LNCaP clone FGC (cell line): Measurements from ENCODE around the gene GAS5.
"Not testable (repeated sequence)": the region's sequence is repeated elsewhere in the genome, so short reads cannot be mapped to it uniquely, and the experiment has no call there.

Experiments
- DNase-seq: peaks from one replicate; pipeline ENCODE4 v3.0.0-alpha.2; 2011; ENCODE audit warnings: low read depth
- H3K4me3 ChIP-seq: 2 replicates; pipeline ENCODE4 v1.5.1; 2011; ENCODE audit warnings: mild to moderate bottlenecking, low read depth, low read length, control low read depth
- TF ChIP-seq, protein P1 (sequence below): IDR thresholded peaks from 2 replicates; pipeline ENCODE4 v1.5.1; 2012; ENCODE audit warnings: mild to moderate bottlenecking; ENCODE audit not compliant: control insufficient read depth, insufficient read depth; ENCODE audit errors: extremely low read depth

Gene GAS5

DNA sequence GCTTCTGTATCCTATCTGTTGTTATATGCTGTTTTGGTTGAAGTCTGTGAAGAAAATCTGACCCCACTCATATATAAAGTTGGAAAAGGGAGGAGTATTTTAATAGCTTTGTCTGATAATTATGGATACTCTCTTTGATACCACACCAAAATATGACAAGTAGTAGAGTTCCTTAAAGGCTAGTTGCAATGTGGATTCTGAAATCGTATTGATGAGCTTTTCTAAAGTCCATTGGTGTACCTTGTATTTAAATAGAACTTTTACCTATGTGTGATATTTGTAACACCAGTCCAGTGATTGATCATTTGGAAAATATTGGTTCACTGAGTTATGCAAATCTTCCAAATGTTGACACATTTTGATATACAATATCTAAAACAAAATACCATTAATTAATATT lies 7.7 kb downstream of the GAS5 start:
- no peak for DNase-seq
- TF ChIP-seq, protein P1, sequence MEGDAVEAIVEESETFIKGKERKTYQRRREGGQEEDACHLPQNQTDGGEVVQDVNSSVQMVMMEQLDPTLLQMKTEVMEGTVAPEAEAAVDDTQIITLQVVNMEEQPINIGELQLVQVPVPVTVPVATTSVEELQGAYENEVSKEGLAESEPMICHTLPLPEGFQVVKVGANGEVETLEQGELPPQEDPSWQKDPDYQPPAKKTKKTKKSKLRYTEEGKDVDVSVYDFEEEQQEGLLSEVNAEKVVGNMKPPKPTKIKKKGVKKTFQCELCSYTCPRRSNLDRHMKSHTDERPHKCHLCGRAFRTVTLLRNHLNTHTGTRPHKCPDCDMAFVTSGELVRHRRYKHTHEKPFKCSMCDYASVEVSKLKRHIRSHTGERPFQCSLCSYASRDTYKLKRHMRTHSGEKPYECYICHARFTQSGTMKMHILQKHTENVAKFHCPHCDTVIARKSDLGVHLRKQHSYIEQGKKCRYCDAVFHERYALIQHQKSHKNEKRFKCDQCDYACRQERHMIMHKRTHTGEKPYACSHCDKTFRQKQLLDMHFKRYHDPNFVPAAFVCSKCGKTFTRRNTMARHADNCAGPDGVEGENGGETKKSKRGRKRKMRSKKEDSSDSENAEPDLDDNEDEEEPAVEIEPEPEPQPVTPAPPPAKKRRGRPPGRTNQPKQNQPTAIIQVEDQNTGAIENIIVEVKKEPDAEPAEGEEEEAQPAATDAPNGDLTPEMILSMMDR: no peak
- H3K4me3 ChIP-seq: no peak overlapping the region

DNA sequence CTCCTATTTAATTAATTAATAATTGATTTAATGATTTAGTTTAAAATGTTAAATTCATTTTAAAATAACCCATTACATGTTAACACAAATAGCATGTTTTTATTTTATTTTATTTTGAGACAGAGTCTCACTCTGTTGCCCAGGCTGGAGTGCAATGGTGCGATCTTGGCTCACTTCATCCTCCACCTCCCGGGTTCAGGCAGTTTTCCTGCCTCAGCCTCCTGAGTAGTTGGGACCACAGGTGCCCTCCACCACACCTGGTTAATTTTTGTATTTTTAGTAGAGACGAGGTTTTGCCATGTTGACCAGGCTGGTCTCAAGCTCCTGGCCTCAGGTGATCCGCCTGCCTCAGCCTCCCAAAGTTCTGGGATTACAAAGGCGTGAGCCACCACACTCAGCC lies 8.2 kb downstream of the GAS5 start:
- not testable (repeated sequence) for H3K4me3 ChIP-seq

DNA sequence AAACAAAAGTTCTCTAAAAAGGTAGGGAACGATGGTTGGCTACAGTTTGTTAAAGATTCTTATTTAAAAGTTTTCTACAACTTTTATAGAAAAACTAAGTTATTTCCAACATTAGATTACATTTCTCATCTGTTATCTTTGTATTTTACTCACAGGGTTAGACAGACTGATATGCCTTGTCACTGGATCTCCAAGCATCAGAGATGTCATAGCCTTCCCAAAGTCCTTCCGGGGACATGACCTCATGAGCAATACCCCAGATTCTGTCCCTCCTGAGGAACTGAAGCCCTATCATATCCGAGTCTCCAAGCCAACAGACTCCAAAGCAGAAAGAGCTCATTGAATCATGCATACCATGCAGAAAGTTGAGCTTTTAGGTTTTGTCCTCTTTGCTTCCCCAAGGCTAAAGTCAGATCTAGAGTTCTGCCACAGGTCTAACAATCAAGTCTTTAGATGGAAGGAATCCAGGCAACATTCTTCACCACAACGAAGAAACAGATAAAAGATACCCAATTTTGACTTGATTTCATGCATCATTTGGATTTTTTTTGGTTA lies 10.3 kb downstream of the GAS5 start:
- TF ChIP-seq, protein P1: no peak
- H3K4me3 ChIP-seq: no peak overlapping the region
- DNase-seq: no peak

More for the DNA sequence above, 8.2 kb downstream of the GAS5 start:
- DNase-seq: not testable (repeated sequence)

DNA sequence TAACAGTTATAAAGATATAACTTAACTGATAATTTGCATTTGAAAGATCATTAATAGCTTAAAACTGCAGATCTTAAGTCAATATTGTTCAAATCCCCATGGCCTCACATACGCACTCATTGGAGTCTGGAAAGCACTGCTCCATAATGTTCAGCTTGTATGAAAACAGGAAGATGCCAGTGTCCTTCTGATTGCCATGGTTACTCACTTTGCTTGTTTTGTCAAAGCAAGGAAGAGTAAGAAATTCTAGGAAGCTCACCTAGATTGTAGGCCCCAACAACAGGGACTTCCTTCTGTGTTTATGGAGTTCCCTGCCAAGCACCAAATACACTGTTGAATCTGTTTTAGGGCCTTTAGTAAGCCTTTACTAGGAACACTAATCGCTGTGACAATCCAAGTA lies 10.9 kb downstream of the GAS5 start:
- TF ChIP-seq, protein P1: no peak
- DNase-seq: no peak
- no peak overlapping the region for H3K4me3 ChIP-seq

DNA sequence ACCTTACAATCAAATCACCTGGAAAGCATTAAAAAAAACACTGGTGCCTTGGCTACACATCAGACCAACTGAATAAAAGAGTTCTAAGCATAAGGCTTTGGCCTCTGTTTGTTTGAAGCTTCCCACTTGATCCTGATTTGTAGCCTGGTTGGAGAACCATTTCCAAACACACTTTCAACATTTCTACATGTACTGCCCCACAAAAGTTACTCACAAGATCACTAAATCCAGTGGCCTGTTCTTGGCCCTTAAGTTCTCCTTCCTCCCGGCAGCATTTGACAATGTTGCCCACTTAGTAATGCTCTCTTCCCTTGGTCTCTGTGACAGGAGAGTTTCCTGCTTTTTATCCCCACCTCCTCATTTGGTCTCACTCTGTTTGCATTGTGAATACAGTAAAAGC lies 11.8 kb downstream of the GAS5 start:
- DNase-seq: no peak
- H3K4me3 ChIP-seq: no peak overlapping the region
- TF ChIP-seq, protein P1: no peak

DNA sequence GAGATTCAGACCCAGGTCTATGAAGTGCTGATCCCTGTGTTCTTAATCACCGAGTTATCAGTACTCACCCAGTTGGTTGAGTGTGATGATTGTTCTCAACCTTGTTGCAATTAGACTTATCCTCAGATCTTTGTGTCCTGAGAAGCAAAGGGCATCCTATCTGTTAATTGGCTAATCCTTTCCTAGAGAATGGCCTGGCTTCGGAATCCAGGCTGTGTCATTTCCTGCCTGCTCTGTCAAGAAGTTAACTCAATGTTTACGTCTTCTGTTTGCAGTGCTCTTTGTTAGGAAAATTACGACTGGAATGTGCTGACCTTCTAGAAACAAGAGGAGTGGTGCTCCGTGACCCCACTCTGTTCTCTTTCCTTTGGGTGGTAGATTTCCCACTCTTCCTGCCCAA lies 14.7 kb downstream of the GAS5 start:
- TF ChIP-seq, protein P1: no peak
- DNase-seq: no peak
- no peak overlapping the region for H3K4me3 ChIP-seq

DNA sequence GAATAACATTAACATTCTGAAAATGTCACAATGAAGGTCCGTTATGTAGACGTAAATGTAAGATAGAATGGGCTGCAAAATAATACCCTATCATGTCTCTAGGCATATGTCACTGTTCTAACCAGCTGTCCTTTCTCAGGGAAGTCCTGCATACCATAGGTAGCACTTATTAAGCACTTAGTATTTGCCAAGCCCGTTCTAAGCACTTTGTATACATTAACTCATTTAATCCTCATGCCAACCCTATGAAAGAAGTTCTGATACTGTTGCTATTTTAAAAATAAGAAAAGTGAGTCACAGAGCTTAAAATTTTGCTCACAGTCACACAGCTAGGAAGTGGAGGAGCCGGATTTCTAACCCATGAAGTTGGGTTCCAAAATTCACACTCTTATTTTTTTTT lies 15.7 kb downstream of the GAS5 start:
- TF ChIP-seq, protein P1: no peak
- DNase-seq: no peak
- H3K4me3 ChIP-seq: no peak overlapping the region
